Heart right ventricle (tissue), 16 donors: Measurements from ENCODE around the gene HRK. TPM values are rescaled to one million over a fixed set of nuclear protein-coding genes. Genes with fewer than 3 reads are reported as not detected.

ENCODE experiments used
- ATAC-seq, 8 donors: fragments of 200-7000 bp; cut with Tn5 transposase; one replicate each; pipeline ENCODE4 v1.9.1; 2020; ENCODE audit warnings: mild to moderate bottlenecking in 8 of 8, moderate library complexity in 8 of 8, moderate number of reproducible peaks in 1 of 8
- DNase-seq, 2 donors: peaks; one replicate each; pipeline ENCODE4 v3.0.0-alpha.2; 2020
- H3K27ac ChIP-seq, 10 donors: fragments of 200-600 bp; sonication (generic) in 2 of 10; one replicate each; pipeline versions ENCODE4 v1.5.0 to v1.8.0; 2020 to 2022; ENCODE audit warnings: mild to moderate bottlenecking in 3 of 10
- H3K27me3 ChIP-seq, 7 donors: fragments of 200-600 bp; one replicate each; pipeline ENCODE4 v1.8.0; 2021 to 2022; ENCODE audit warnings: mild to moderate bottlenecking in 2 of 7
- H3K36me3 ChIP-seq, 9 donors: fragments of 200-600 bp; sonication (generic) in 1 of 9; one replicate each; pipeline versions ENCODE4 v1.5.0 to v1.8.0; 2020 to 2022; ENCODE audit warnings: mild to moderate bottlenecking in 2 of 9
- H3K4me1 ChIP-seq, 9 donors: fragments of 200-600 bp; sonication (generic) in 1 of 9; one replicate each; pipeline versions ENCODE4 v1.5.0 to v1.8.0; 2020 to 2022; ENCODE audit warnings: mild to moderate bottlenecking in 4 of 9
- H3K4me3 ChIP-seq, 10 donors: fragments of 200-600 bp; sonication (generic) in 2 of 10; one replicate each; pipeline versions ENCODE4 v1.5.0 to v1.8.0; 2020 to 2022; ENCODE audit warnings: mild to moderate bottlenecking in 7 of 10, moderate library complexity in 2 of 10
- H3K9me3 ChIP-seq, 11 donors: fragments of 200-600 bp in 10 of 11; sonication (generic) in 2 of 11; one replicate each; pipeline versions ENCODE4 v1.5.0 to v1.8.0; 2013 to 2022; ENCODE audit warnings: mild to moderate bottlenecking in 2 of 11, control low read depth in 1 of 11, moderate library complexity in 1 of 11
- WGBS, 2 donors: extraction: QIAGEN DNeasy Blood & Tissue Kit; methylation state at CpG; one replicate each; pipeline ENCODE4 v1.1.7; 2013; ENCODE audit warnings: inconsistent platforms in 1 of 2; 5-methylcytosine and 5-hydroxymethylcytosine counted together
- intact Hi-C, 10 donors: fragments of 100-400 bp; cut with DNase I; formaldehyde crosslinking; loops; one replicate each; pipeline versions ENCODE4 v1.11.1 to v1.14.2; 2022
- polyA plus RNA-seq, 2 donors: library from polyadenylated mRNA; stranded (reverse); fragments of 200-250 nt; gene quantifications; one replicate each; pipeline ENCODE4 v1.2.3, GENCODE V29; 2013
- total RNA-seq, 10 donors: library from RNA; stranded (reverse); fragmentation: NEBNext Ultra II Directional in 3 of 10; extraction: Animal tissue kit (Norgen Biotek cat#: 25700) in 3 of 10; gene quantifications; one replicate each; pipeline versions ENCODE4 v1.2.1 to v1.2.4, GENCODE V29; 2021 to 2023
- TF ChIP-seq, protein P1 (sequence below), 9 donors: fragments of 200-600 bp; sonication (generic) in 2 of 9; IDR thresholded peaks; one replicate each; pipeline versions ENCODE4 v1.5.0 to v1.8.0; 2021 to 2022; ENCODE audit warnings: antibody characterized with exemption in 9 of 9, mild to moderate bottlenecking in 5 of 9, moderate library complexity in 1 of 9
- donor health status: Arrhythmogenic right ventricular cardiomyopathy.
- donor health status: ischemic (EF 13 %, LVEDD 7.1; RV severe dilation, severe dysfunction).
- donor health status: healthy with polysubstance abuse.
- donor health status: DM: no; HTN: yes; CAD: no.
- donor health status: DM: no; HTN: no; CAD: no.
- donor health status: ischemic (EF 25% LVEDD 6.9; RV normal size, moderate dysfunction).
- donor health status: ischemic (EF 25% LVEDD 5.7; RV mildly dilated, moderate dysfunction).
- donor health status: healthy.
- donor health status: DM: yes; HTN: yes; CAD: no.
- donor health status: Ischemic cardiomyopathy.
- donor health status: ischemic (EF 35%, LVEDD 5.7; RV mildly dilated, moderate dysfunction).
- donor health status: nonischemic (EF 11% LVEDD 7.7; RV severe dilation, severe dysfunction).
- donor health status: DM: yes; HTN: yes; CAD: no.
- donor health status: PGD.
- donor health status: ischemic (EF 29% LVEDD 5.4; RV normal size, mild dysfunction).
- donor health status: nonischemic (EF 23%, LVEDD 6.1; RV moderate dilation, normal function).

The HRK gene
- total and polyA plus RNA-seq, 12 donors = 0.03 to 2.9 (median 0.40) TPM; not detected in 2

DNA sequence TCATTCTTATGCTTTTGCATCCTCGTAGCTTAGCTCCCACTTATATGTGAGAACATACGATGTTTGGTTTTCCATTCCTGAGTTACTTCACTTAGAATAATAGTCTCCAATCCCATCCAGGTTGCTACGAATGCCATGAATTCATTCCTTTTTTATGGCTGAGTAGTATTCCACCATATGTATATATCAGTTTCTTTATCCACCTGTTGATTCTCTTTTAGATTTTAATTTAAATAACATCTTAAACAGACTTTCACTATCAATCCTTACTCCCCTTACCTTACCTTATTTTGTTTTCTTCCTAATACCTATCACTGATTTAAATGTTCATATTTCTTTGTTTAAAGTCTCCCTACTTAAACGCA, 29.0 kb upstream of the HRK start:
- peaks cover 0 to 22% (median 8%) of the 10 kb centered on the region in 9 donors for H3K4me1 ChIP-seq
- WGBS, 2 donors = 65 to 69% methylated on average over 4 of the region's 4 CpGs
- ATAC-seq (no peak), DNase-seq (no peak)
- TF ChIP-seq, protein P1, sequence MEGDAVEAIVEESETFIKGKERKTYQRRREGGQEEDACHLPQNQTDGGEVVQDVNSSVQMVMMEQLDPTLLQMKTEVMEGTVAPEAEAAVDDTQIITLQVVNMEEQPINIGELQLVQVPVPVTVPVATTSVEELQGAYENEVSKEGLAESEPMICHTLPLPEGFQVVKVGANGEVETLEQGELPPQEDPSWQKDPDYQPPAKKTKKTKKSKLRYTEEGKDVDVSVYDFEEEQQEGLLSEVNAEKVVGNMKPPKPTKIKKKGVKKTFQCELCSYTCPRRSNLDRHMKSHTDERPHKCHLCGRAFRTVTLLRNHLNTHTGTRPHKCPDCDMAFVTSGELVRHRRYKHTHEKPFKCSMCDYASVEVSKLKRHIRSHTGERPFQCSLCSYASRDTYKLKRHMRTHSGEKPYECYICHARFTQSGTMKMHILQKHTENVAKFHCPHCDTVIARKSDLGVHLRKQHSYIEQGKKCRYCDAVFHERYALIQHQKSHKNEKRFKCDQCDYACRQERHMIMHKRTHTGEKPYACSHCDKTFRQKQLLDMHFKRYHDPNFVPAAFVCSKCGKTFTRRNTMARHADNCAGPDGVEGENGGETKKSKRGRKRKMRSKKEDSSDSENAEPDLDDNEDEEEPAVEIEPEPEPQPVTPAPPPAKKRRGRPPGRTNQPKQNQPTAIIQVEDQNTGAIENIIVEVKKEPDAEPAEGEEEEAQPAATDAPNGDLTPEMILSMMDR (IDR thresholded peaks at IDR 0.05) = no peak
- no peaks in the 10 kb centered on the region for H3K9me3 ChIP-seq
- H3K36me3 ChIP-seq = peaks cover 0 to 7% (median 0%) of the 10 kb centered on the region in 9 donors
- H3K27me3 ChIP-seq = peaks cover 0 to 4% (median 0%) of the 10 kb centered on the region in 7 donors
- H3K4me3 ChIP-seq = peak overlapping the region; percentile 62 to 95 (median 76)
- intact Hi-C loops = loop anchor here in 1 of 10 donors (10.0 kb wide), 1 partner anchor 175 kb away; the partner anchor contains the start of genes RNFT2 and SPRING1
- H3K27ac ChIP-seq = peak overlapping the region in 4 of 10 donors; percentile 84 to 91 (median 88)

- intact Hi-C loops = no loop called here
- DNase-seq = no peak
- 88 to 93% methylated on average over 4 of the region's 4 CpGs for WGBS, 2 donors
Measured at GRCh38 chr12:116906285-116906684, 25.0 kb upstream of the HRK start.

DNA sequence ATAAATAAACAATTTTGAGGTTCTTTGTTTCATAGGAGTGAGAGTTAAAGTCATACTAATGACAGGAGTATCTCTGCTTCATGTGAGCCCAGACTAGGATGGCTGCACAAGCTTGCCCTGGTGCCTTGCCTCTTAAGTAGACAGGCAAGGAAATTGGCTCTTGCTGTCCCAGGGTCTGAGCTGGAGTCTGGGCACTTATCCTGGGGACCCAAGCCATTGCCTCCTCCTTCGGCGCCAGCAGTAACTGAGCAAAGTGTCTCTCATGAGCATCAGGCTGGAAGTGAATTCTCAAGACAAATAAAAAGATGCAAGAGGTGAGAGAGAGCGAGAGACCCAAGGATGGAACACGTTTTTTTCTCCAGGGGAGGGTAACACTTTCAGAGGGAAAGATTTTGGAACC, 22.6 kb upstream of the HRK start:
- intact Hi-C loops = no loop called here
- Histone ChIP-seq H3K36me3 (no peaks in the 10 kb centered on the region), H3K4me1 (no peaks in the 10 kb centered on the region), H3K27ac (no peak overlapping the region), H3K9me3 (no peaks in the 10 kb centered on the region), H3K27me3 (peaks cover 0 to 41% (median 29%) of the 10 kb centered on the region in 7 donors), H3K4me3 (no peak overlapping the region)
- TF ChIP-seq, protein P1 (IDR thresholded peaks at IDR 0.05) = no peak
- 71 to 75% methylated on average over 4 of the region's 4 CpGs for WGBS, 2 donors
- ATAC-seq (no peak), DNase-seq (no peak)

More at GRCh38 chr12:116906285-116906684, 25.0 kb upstream of the HRK start:
- no peak overlapping the region for H3K4me3 ChIP-seq
- peaks cover 0 to 4% (median under 1%) of the 10 kb centered on the region in 9 donors for H3K4me1 ChIP-seq
- H3K9me3 ChIP-seq = no peaks in the 10 kb centered on the region
- peaks cover 0 to 20% (median 8%) of the 10 kb centered on the region in 7 donors for H3K27me3 ChIP-seq
- no peak for ATAC-seq
- TF ChIP-seq, protein P1 (IDR thresholded peaks at IDR 0.05) = no peak
- no peaks in the 10 kb centered on the region for H3K36me3 ChIP-seq
- no peak overlapping the region for H3K27ac ChIP-seq

- Histone ChIP-seq H3K36me3 (no peaks in the 10 kb centered on the region), H3K4me3 (no peak overlapping the region), H3K27ac (no peak overlapping the region), H3K9me3 (no peaks in the 10 kb centered on the region), H3K27me3 (peaks cover 0 to 44% (median 36%) of the 10 kb centered on the region in 7 donors), H3K4me1 (no peaks in the 10 kb centered on the region)
- no peak for ATAC-seq
- intact Hi-C loops = no loop called here
- DNase-seq = no peak
- TF ChIP-seq, protein P1 (IDR thresholded peaks at IDR 0.05) = no peak
- WGBS, 2 donors = 74 to 81% methylated on average over 2 of the region's 2 CpGs
Measured at GRCh38 chr12:116901612-116902011, 20.4 kb upstream of the HRK start.
